ENCODE results near the gene DHRS11. TPM values are rescaled to one million over a fixed set of nuclear protein-coding genes. Genes with fewer than 3 reads are reported as not detected.

DHRS11 gene
- total and polyA plus RNA-seq, 4 donors = 6.0 to 50.5 (median 7.4) TPM

GRCh38 chr17:36608794-36609497 lies 17.3 kb downstream of the DHRS11 start:
- intact Hi-C loops (cut with DNase I) = no loop called here
- peak; percentile 63 to 80 for DNase-seq
- WGBS, 2 donors = 29 to 31% methylated on average over 24 of the region's 24 CpGs
- no peak for ATAC-seq (ENCODE audit: low FRiP score)
- no peaks in the 10 kb centered on the region for H3K4me1 ChIP-seq (ENCODE audit: control insufficient read depth in 1 of 2, insufficient read depth in 2 of 2, low read length in 2 of 2)
- no peak overlapping the region for H3K4me3 ChIP-seq (ENCODE audit: low read length in 2 of 2)
- no peaks in the 10 kb centered on the region for H3K27me3 ChIP-seq (ENCODE audit: control insufficient read depth in 1 of 2, insufficient read depth in 2 of 2, low read length in 1 of 2)
- no peaks in the 10 kb centered on the region for H3K36me3 ChIP-seq (ENCODE audit: control insufficient read depth in 1 of 2, insufficient read depth in 2 of 2, low read length in 1 of 2)
- no peaks in the 10 kb centered on the region for H3K9me3 ChIP-seq (ENCODE audit: control insufficient read depth, low read length)
- no peak overlapping the region for H3K27ac ChIP-seq (ENCODE audit: low read depth in 1 of 2, low read length in 2 of 2)

GRCh38 chr17:36609498-36609862 lies 17.8 kb downstream of the DHRS11 start:
- H3K4me3 ChIP-seq (ENCODE audit: low read length in 2 of 2) = no peak overlapping the region
- H3K27me3 ChIP-seq (ENCODE audit: control insufficient read depth in 1 of 2, insufficient read depth in 2 of 2, low read length in 1 of 2) = no peaks in the 10 kb centered on the region
- ATAC-seq (ENCODE audit: low FRiP score) (no peak), DNase-seq (no peak)
- no peaks in the 10 kb centered on the region for H3K36me3 ChIP-seq (ENCODE audit: control insufficient read depth in 1 of 2, insufficient read depth in 2 of 2, low read length in 1 of 2)
- H3K9me3 ChIP-seq (ENCODE audit: control insufficient read depth, low read length) = no peaks in the 10 kb centered on the region
- 74 to 77% methylated on average over 7 of the region's 7 CpGs for WGBS, 2 donors
- H3K4me1 ChIP-seq (ENCODE audit: control insufficient read depth in 1 of 2, insufficient read depth in 2 of 2, low read length in 2 of 2) = no peaks in the 10 kb centered on the region
- intact Hi-C loops (cut with DNase I) = no loop called here
- no peak overlapping the region for H3K27ac ChIP-seq (ENCODE audit: low read depth in 1 of 2, low read length in 2 of 2)

- DNase-seq = no peak
These were observed 18.8 kb downstream of the DHRS11 start for GRCh38 chr17:36610474-36610873.

GRCh38 chr17:36611345-36612072 lies 19.8 kb downstream of the DHRS11 start:
- Histone ChIP-seq H3K4me1 (ENCODE audit: control insufficient read depth in 1 of 2, insufficient read depth in 2 of 2, low read length in 2 of 2) (no peaks in the 10 kb centered on the region), H3K27ac (ENCODE audit: low read depth in 1 of 2, low read length in 2 of 2) (no peak overlapping the region), H3K4me3 (ENCODE audit: low read length in 2 of 2) (no peak overlapping the region), H3K36me3 (ENCODE audit: control insufficient read depth in 1 of 2, insufficient read depth in 2 of 2, low read length in 1 of 2) (no peaks in the 10 kb centered on the region), H3K27me3 (ENCODE audit: control insufficient read depth in 1 of 2, insufficient read depth in 2 of 2, low read length in 1 of 2) (no peaks in the 10 kb centered on the region), H3K9me3 (ENCODE audit: control insufficient read depth, low read length) (no peaks in the 10 kb centered on the region)
- DNase-seq (no peak), ATAC-seq (ENCODE audit: low FRiP score) (no peak)
- intact Hi-C loops (cut with DNase I) = no loop called here
- WGBS, 2 donors = 67 to 69% methylated on average over 9 of the region's 9 CpGs

More at GRCh38 chr17:36610474-36610873, 18.8 kb downstream of the DHRS11 start:
- no peaks in the 10 kb centered on the region for H3K27me3 ChIP-seq (ENCODE audit: control insufficient read depth in 1 of 2, insufficient read depth in 2 of 2, low read length in 1 of 2)
- H3K27ac ChIP-seq (ENCODE audit: low read depth in 1 of 2, low read length in 2 of 2) = no peak overlapping the region
- no peak for ATAC-seq (ENCODE audit: low FRiP score)
- no peaks in the 10 kb centered on the region for H3K4me1 ChIP-seq (ENCODE audit: control insufficient read depth in 1 of 2, insufficient read depth in 2 of 2, low read length in 2 of 2)
- H3K4me3 ChIP-seq (ENCODE audit: low read length in 2 of 2) = no peak overlapping the region
- WGBS, 2 donors = 78 to 81% methylated on average over 6 of the region's 6 CpGs
- H3K9me3 ChIP-seq (ENCODE audit: control insufficient read depth, low read length) = no peaks in the 10 kb centered on the region
- H3K36me3 ChIP-seq (ENCODE audit: control insufficient read depth in 1 of 2, insufficient read depth in 2 of 2, low read length in 1 of 2) = no peaks in the 10 kb centered on the region
- intact Hi-C loops (cut with DNase I) = no loop called here

DNA sequence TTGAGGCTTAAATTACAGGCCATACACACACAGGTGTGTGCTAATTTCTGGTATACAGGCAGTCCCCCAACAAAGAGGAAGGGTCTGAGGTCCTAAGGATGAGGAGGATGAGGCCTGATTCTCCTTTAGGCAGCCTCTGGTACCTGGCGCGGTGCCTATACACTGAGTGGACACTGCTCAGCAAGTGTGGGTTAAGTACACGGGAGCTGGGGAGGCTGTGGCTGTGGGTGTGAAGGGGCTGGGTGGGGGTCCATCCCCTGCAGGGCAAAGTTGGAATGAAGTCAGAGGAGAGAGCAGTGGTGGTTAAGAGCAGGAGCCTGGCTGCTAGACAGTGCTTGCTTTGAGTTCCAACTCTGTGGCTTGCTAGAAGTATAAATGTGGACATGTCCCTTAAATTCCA lies 20.6 kb downstream of the DHRS11 start:
- DNase-seq (no peak), ATAC-seq (ENCODE audit: low FRiP score) (no peak)
- no peaks in the 10 kb centered on the region for H3K27me3 ChIP-seq (ENCODE audit: control insufficient read depth in 1 of 2, insufficient read depth in 2 of 2, low read length in 1 of 2)
- 69 to 72% methylated on average over 3 of the region's 3 CpGs for WGBS, 2 donors
- no peaks in the 10 kb centered on the region for H3K4me1 ChIP-seq (ENCODE audit: control insufficient read depth in 1 of 2, insufficient read depth in 2 of 2, low read length in 2 of 2)
- H3K36me3 ChIP-seq (ENCODE audit: control insufficient read depth in 1 of 2, insufficient read depth in 2 of 2, low read length in 1 of 2) = no peaks in the 10 kb centered on the region
- H3K27ac ChIP-seq (ENCODE audit: low read depth in 1 of 2, low read length in 2 of 2) = no peak overlapping the region
- intact Hi-C loops (cut with DNase I) = no loop called here
- no peak overlapping the region for H3K4me3 ChIP-seq (ENCODE audit: low read length in 2 of 2)
- H3K9me3 ChIP-seq (ENCODE audit: control insufficient read depth, low read length) = no peaks in the 10 kb centered on the region

DNA sequence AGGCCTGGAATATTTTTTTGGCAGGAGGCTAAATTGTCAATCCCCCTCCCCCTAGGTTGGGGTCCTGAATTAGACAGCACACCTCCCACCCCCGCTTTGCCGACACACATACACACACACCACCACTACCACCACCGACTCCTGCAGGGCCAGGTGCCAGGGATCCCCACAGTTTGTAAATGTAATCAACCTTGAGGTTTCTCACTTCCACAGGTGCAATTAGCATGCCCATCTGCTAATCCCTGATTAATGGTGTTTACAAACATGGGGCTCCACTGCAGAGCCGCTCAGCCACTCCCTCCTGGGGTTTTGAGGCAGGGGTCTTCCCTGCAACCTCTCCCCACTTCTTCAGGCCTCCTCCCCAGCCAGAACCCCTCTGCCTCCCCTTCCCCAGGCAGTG lies 21.5 kb downstream of the DHRS11 start:
- H3K27me3 ChIP-seq (ENCODE audit: control insufficient read depth in 1 of 2, insufficient read depth in 2 of 2, low read length in 1 of 2) = no peaks in the 10 kb centered on the region
- H3K4me3 ChIP-seq (ENCODE audit: low read length in 2 of 2) = no peak overlapping the region
- no peaks in the 10 kb centered on the region for H3K36me3 ChIP-seq (ENCODE audit: control insufficient read depth in 1 of 2, insufficient read depth in 2 of 2, low read length in 1 of 2)
- no peaks in the 10 kb centered on the region for H3K9me3 ChIP-seq (ENCODE audit: control insufficient read depth, low read length)
- ATAC-seq (ENCODE audit: low FRiP score) (no peak), DNase-seq (no peak)
- H3K27ac ChIP-seq (ENCODE audit: low read depth in 1 of 2, low read length in 2 of 2) = no peak overlapping the region
- intact Hi-C loops (cut with DNase I) = no loop called here
- no peaks in the 10 kb centered on the region for H3K4me1 ChIP-seq (ENCODE audit: control insufficient read depth in 1 of 2, insufficient read depth in 2 of 2, low read length in 2 of 2)
- 25 to 35% methylated on average over 4 of the region's 4 CpGs for whole genome bisulfite sequencing, 2 donors

DNA sequence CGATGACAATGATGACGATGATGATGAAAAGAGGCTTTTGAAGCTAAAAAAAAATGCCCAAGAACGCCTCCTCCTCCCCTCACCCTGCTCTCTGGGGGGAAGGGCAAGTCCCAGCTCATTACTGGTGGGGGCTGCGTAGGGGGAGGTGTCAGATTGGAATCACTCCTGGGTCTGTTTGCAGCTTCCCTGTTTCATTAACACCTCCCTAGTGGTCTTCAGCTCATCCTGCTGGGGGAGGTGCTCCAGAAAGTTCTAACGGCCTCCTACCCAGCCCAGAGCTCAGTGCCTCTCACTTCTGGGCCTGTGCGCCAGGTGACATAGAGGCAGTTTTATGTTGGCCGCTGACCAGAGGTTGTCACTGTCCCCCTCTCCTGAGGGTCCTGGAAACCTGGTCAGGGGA lies 22.4 kb downstream of the DHRS11 start:
- no peaks in the 10 kb centered on the region for H3K4me1 ChIP-seq (ENCODE audit: control insufficient read depth in 1 of 2, insufficient read depth in 2 of 2, low read length in 2 of 2)
- intact Hi-C loops (cut with DNase I) = no loop called here
- DNase-seq = no peak
- H3K36me3 ChIP-seq (ENCODE audit: control insufficient read depth in 1 of 2, insufficient read depth in 2 of 2, low read length in 1 of 2) = no peaks in the 10 kb centered on the region
- WGBS, 2 donors = 51 to 60% methylated on average over 7 of the region's 7 CpGs
- no peak for ATAC-seq (ENCODE audit: low FRiP score)
- H3K4me3 ChIP-seq (ENCODE audit: low read length in 2 of 2) = no peak overlapping the region
- H3K27ac ChIP-seq (ENCODE audit: low read depth in 1 of 2, low read length in 2 of 2) = no peak overlapping the region
- H3K9me3 ChIP-seq (ENCODE audit: control insufficient read depth, low read length) = no peaks in the 10 kb centered on the region
- H3K27me3 ChIP-seq (ENCODE audit: control insufficient read depth in 1 of 2, insufficient read depth in 2 of 2, low read length in 1 of 2) = no peaks in the 10 kb centered on the region

GRCh38 chr17:36614933-36615332 lies 23.3 kb downstream of the DHRS11 start:
- 22% methylated on average over 5 of the region's 5 CpGs for WGBS, 2 donors
- Histone ChIP-seq H3K4me3 (ENCODE audit: low read length in 2 of 2) (no peak overlapping the region), H3K36me3 (ENCODE audit: control insufficient read depth in 1 of 2, insufficient read depth in 2 of 2, low read length in 1 of 2) (no peaks in the 10 kb centered on the region), H3K27ac (ENCODE audit: low read depth in 1 of 2, low read length in 2 of 2) (no peak overlapping the region), H3K27me3 (ENCODE audit: control insufficient read depth in 1 of 2, insufficient read depth in 2 of 2, low read length in 1 of 2) (no peaks in the 10 kb centered on the region), H3K4me1 (ENCODE audit: control insufficient read depth in 1 of 2, insufficient read depth in 2 of 2, low read length in 2 of 2) (no peaks in the 10 kb centered on the region), H3K9me3 (ENCODE audit: control insufficient read depth, low read length) (no peaks in the 10 kb centered on the region)
- ATAC-seq (ENCODE audit: low FRiP score) (no peak), DNase-seq (no peak)
- intact Hi-C loops (cut with DNase I) = no loop called here

Data from aorta (tissue), 5 donors.